ENCODE measurements around the gene PODN. TPM values are rescaled to one million over a fixed set of nuclear protein-coding genes. Genes with fewer than 3 reads are reported as not detected.

Gene PODN
- total RNA-seq, 1 donor from 2014 or later: 2.5 TPM

DNA sequence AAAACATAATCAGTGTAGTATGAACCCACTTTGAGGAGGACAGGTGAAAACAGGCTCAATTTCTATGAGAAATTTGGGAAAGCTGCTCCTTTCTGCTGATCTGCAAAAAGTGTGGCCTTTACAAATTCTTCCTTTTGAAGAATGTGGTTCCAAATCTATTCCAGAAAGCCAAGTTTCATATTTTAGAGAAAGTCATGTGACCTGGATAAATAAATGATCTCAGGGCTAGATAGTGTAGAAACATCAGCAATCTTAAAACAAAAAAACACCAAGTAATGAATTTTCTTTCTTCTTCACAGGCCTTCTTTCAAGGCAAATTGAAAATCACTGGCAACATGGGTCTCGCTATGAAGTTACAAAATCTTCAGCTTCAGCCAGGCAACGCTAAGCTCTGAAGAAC is 11.7 kb upstream of the PODN start:
- no peak for DNase-seq (ENCODE audit: extremely low read depth, low read depth, low spot score)

- DNase-seq (ENCODE audit: extremely low read depth, low read depth, low spot score): no peak
Measured at GRCh38 chr1:53051676-53052075, 10.3 kb upstream of the PODN start.

GRCh38 chr1:53057127-53057526 is 4.9 kb upstream of the PODN start:
- no peak for DNase-seq (ENCODE audit: extremely low read depth, low read depth, low spot score)

DNA sequence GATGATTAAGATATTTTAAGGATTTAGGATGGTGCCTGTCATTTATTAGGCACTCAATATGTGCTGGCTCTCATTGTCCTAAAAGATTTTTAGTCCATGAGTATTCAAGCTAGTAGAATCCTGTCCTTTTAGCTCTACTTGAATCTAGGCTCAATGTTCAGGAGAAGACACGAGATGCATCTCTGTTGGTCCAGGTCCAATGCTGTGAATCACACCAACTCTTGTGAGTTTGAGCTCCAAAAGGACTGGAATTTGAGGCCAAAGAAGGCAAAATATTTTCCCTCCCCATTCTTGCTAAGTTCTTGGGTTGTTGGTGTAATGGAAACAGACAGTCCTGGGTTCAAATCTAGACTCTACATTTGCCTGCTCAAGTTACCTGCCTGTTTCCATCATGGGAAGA is 1.4 kb upstream of the PODN start:
- no peak for DNase-seq (ENCODE audit: extremely low read depth, low read depth, low spot score)

- DNase-seq (ENCODE audit: extremely low read depth, low read depth, low spot score): no peak
Measured at GRCh38 chr1:53061123-53061858, 722 bp upstream of the PODN start.

DNA sequence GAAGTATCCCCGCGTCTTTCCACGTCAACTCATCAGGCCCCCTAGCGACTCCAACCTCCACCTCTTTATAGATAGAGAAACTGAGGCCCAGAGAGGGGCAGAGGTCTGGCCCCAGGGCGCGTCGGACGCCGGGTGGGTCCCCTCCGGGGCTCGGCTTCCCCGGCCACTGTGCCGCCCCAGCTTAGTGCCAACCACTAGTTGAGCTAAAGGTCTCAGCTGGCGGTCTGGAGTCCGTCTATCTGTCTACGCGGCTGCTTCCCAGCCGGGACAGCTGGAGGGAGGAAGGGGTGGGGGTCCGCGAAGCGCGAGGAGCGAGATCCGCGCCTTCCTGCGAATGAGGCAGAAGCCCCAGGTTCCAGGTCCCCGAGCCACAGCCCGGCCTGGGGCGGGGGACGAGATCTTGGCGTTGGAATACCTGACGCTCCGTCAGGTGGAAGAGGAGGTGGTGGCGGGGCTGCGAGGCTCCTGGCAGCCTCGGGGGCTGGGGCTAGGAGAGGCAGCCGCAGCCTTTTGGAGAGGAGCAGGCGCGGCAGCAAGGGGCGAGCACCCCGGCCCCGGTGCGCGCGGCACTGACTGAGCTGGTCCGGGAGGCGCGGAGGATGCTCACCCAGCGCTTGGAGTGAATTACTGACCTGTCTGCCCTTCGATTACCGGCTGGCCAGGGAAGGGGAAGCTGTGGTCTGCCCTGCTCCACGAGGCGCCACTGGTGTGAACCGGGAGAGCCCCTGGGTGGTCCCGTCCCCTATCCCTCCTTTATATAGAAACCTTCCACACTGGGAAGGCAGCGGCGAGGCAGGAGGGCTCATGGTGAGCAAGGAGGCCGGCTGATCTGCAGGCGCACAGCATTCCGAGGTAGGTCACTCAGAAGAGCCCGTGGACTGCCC is 937 bp downstream of the PODN start:
- no peak for DNase-seq (ENCODE audit: extremely low read depth, low read depth, low spot score)

DNA sequence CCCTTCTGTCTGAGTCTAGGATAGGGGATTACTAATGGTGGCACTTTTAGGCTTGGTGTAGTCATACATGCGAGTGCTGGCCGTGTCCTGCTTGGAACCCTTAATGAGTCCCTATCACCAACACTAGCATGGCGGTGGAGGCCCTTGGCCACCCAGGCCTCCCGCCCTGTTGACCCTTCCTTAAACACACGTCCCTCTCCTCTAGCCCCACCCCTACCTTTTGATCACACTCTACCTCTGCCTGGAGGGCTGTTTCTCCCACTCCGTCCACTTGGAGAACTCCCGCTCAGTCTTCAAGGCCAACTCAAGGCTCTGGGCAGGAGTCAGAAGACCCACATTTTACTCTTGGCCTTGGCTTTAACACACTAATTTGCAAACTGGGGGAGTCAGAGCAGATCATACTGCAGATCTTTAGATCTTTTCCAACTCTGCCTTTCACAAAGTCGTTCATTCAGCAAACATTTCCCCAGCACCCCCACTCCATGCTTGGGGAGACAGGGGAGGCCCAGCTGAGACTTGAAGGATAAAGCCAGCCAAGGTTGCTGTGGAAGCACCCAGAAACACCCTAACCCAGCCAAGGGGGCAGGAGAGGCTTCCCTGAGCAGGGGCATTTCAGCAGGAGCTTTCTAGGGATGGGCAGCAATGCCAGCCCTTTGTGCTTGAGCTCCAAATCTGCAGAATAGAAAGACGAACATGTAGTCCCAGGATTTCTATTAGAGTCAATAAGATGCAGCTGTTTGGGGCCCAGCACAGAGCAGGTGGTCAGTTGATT is 1.9 kb downstream of the PODN start:
- DNase-seq (ENCODE audit: extremely low read depth, low read depth, low spot score): no peak

GRCh38 chr1:53065391-53065790 is 3.4 kb downstream of the PODN start:
- DNase-seq (ENCODE audit: extremely low read depth, low read depth, low spot score): no peak

- no peak for DNase-seq (ENCODE audit: extremely low read depth, low read depth, low spot score)
Measured at GRCh38 chr1:53066488-53066887, 4.5 kb downstream of the PODN start.

DNA sequence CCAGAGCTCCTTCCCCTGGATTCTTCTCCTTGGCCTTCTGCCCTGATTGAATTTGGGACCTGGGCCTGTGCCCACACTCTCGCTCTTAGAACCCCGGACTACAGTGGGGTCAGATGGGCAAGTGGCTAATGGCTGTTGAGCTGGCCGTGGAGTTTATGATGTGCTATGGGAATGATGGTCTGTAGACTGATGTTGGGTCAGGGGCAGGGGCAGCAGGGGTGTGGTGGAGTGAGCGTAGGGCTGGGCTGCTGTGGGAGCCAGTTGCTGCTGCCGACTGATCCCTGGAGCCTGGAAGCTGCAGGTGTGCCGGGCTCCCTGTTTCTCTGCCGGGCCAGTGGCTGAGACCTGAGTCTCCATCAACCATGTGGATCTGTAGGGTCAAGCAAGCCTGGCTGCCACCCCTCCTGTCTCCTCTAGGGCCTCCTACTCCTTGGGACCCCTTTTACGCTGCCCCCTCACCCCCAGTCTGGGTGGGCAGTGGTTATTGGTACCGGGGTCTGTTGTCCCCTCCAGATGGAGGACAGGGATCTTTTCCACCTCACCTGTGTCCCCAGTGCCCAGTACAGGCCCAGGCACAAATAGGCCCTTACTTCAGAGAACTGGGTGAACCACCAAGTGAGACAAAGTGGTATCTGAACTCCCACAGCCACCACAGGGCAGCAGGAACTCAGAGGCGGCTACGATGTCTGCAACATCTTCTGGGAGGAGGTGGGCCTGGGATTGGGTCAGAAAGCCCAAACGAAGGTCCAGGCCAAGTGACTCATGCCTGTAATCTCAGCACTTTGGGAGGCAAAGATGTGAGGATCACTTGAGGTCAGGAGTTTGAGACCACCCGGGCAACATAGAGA is 5.1 kb downstream of the PODN start:
- DNase-seq (ENCODE audit: extremely low read depth, low read depth, low spot score): no peak

- DNase-seq (ENCODE audit: extremely low read depth, low read depth, low spot score): no peak
Measured at GRCh38 chr1:53067886-53068285, 5.9 kb downstream of the PODN start.

- DNase-seq (ENCODE audit: extremely low read depth, low read depth, low spot score): no peak
Measured at GRCh38 chr1:53068314-53069099, 6.5 kb downstream of the PODN start.

DNA sequence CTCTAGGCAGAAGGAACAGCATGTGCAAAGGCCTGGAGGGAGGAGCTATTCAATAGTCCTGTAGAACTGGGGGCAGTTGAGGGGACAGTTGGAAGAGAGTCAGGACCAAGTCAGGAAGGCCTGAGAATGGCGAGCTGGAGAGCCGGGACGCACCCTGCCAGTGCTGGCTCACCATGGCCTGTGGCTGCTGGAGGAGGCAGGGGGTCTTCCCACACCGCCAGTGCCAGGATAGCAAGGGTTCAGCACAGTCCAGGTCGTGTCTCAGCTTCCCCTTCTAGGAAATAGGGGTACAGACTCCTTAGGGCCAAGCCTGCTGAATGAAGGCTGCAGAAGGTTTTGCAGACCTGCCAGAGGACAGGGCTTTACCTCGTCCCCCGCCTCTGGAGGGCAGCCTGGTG is 7.3 kb downstream of the PODN start:
- no peak for DNase-seq (ENCODE audit: extremely low read depth, low read depth, low spot score)

GRCh38 chr1:53069663-53070327 is 7.8 kb downstream of the PODN start:
- no peak for DNase-seq (ENCODE audit: extremely low read depth, low read depth, low spot score)

DNA sequence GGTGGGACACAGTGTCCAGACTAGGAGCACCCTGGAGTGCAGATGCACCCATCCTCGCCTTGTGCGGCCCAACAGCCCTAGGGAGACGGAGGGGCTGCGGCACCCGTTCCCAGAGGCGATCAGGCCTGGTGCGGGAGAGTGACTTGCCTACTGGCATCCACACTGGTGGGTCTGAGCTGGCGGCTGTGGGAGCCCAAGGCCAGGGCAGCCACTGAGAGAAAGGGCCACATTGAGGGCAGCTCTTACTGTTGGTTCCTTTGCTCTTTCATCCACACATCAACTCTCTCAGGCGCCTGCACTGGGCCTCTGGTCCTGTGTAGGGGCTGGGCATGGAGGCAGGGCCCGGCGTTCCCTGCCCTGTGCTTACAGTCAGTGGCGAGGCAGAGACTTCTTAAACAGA is 8.6 kb downstream of the PODN start:
- DNase-seq (ENCODE audit: extremely low read depth, low read depth, low spot score): no peak

- no peak for DNase-seq (ENCODE audit: extremely low read depth, low read depth, low spot score)
Measured at GRCh38 chr1:53071167-53071865, 9.3 kb downstream of the PODN start.

- no peak for DNase-seq (ENCODE audit: extremely low read depth, low read depth, low spot score)
Measured at GRCh38 chr1:53071915-53072314, 9.9 kb downstream of the PODN start.

- no peak for DNase-seq (ENCODE audit: extremely low read depth, low read depth, low spot score)
Measured at GRCh38 chr1:53073287-53073686, 11.3 kb downstream of the PODN start.

All from glomerular endothelial cell (primary cell).